ENCODE results near the gene ADORA1.

Gene ADORA1

DNA sequence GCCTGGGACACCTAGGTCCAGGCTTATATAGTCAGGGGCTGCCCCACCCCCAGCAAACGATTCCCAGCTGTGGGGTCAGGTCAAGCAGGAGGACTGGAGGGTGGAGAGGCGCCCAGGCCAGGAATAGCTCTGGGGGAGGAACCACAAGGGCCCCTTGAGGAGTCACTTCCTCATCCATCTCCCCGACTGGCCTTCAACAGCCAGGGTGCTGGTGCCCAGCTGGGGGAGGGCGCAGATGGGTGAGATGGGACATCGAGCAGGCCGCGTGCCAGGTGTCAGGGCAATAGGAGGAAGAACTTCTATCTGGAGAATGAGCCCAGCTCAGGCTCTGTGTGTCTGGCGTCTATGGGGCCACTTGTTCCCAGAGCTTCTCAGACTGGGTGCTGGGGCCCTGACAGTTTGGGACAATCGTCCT lies 48.3 kb downstream of the ADORA1 start:
- DNase-seq: no peak

DNA sequence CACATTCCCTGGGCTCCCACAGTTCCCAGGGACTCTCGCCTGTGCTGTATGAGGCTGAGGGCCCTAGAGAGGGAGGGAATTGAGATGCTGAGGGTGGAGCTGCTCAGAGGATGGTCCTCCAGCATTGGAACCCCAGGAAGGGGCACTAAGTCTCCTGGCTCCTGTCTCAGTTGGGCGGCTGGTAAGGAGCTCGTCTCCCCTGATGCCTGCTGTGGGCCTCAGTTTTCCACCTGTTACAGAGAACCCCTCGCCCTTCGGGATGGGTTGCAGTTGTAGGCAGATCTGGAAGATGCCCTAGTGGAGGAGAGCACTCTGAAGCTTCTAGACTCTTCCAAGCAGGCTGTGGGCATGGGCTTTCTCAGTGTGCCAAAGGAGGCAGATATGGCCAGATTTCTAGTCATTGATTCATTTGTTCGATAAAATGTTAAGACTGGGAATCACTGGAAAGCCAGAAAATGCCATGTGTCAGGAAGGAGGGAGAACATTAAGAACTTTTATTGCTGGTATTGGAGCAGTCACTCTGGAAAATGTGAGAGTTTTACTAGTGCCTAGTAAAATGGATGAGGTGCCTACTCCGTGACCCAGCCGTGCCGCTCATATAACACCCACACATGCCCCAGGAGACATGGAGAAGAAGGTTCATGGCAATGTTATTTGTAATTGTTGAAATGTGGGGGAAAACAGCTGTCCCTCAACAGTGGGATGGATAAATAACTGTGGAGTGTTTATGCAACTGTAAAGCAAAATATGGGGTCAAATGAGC lies 48.9 kb downstream of the ADORA1 start:
- DNase-seq: no peak

DNA sequence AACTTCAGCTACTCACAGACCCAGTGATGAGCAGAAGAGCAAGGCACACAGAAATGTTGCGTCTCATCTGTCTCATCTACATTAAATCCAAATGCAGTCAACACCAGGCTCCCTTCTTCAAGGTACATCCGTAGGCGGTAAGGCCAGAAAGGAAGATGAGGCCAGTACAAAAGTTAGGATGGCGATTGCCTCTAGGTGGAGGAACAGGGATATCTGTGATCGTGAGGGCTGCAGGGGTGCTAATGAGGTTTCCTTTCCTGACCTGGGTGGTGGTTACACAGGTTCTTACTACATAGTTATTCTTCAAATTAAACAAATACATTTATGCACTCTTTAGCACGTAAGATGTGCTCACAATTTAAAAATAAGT lies 49.5 kb downstream of the ADORA1 start:
- no peak for DNase-seq

DNA sequence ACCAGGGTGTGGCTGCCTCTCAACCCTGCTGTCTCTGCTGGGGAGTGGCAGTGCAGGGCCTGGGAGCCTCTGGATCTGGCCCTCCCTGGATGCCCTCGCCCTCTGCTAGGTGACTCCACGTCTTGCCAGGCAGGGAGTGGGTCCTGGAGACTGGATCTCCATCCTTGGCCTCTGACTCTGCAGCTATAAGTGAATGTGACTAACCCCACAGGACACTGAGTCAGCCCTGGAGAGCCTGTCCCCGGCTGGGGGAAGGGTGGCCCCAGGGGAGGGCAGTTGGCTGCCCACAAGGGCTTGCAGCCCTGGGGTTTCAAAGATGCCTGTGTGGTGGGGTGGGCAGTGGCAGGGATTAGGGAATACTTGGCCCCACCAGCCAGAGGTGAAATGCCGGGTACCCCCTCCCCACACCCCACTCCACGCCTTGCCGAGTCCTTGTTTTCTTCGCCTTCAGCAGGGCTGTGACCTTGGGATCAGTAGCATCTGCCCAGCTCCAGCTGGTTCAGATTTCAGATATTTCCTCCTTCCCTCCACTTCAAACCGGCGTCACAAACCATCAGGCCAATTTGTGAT lies 50.0 kb downstream of the ADORA1 start:
- peak; percentile 75 for DNase-seq

DNA sequence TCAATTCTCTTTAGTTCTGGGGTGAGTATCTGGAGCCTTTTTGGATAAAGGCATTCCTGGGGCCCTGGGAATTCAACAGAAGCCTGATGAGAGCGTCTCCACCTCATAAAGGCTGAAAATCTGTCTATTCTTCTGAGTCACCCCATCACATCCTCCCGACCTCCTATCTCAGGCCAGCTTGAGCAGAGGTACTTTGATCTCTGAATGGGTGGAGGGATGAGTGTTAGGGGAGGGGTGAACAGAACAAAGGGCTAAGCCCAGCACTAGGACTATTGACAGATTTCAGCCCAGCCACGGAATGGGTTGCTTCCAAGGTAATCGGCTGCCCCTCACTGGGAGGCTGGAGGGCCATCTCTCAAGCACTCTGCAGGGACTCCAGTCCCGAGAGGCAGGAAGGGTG lies 50.6 kb downstream of the ADORA1 start:
- peak; percentile 46 for DNase-seq

DNA sequence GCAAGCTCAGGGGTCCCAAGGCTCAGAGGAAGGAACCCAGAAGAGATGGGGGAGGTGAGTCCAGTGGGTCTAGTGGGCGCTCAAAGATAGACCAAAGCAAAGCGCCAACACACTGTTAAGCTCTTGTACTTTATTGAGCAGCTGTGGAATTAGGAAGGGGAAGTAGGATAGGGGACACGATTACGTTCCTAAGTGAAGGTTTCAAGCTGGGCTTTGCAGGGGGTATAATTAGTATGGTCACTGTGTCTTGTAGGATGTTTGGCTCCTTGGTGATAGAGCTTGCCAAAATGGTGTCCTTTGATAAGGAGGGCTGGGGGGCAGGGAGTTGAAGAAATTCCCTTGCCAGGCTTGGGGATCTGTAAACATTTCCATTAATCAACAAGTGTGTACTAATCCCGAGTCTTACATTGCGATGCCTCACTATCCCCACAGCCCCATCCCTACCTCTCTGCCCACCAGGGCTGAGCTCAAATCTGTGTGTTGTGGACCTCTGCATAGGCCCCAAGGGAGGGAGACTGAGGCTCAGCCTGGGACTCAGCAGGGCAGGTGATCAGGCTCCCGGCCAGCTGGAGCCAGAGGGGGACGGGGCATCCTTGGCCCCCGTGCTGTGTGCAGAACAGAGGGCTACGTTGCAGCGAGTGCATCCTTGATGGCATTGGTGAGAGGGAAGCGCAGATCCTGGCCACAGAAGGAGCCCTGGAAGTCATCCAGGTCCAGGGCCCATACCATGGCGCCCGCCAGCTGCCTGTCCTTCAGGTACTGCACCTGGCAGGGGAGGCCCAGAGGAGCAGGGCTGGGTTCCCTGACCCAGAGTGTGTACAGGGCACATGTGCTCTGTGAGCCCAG lies 51.5 kb downstream of the ADORA1 start:
- DNase-seq: no peak

DNA sequence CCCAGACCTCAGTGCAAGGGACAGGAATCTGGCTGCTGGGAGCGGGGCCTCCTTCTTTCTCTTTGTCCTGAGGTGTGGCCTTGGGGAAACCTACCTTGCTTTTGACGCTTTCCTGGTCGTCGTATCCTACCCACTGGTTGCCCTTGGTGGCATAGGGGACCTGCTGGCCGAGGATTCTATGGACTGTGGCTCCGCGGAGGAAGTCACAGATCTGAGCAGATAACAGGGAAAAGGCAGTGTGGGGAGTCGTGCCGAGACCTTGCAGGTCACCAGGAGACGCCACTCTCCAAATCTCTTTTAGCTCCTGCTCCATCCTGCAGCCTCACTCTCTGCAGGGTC lies 52.1 kb downstream of the ADORA1 start:
- DNase-seq: no peak

DNA sequence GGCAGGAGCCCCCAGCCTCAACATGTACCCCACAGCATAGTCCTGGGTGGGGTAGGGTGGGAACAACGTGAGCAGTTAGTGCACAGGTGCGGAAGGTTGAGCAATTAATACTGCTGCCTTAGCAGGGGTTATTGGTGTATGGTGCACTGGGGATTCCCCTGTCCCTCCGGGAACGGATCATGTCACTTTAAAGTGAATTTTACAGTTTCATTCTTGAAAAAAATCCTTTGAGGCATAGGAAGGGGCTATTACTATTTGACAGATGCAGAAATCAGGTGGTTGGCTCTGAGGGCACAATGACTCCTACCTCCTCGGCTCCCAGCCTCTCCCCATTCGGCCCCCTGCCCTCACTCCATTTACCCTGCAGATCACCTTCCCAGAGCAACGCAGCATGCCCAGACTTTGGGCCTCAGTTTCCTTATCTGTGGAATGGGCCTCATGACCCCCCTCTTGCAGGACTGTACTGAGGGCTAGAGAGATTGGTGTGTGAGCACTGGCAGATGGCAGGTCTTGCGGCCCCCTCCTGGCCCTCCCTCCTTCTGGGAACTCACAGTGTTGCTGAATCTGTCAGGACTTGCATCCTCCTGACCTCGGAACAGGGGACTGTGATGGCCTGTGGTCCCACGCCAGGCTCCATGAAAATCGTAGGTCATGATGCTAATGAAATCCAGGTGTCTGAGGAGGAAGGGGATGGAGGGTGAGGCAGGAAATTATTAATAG lies 53.2 kb downstream of the ADORA1 start:
- no peak for DNase-seq

DNA sequence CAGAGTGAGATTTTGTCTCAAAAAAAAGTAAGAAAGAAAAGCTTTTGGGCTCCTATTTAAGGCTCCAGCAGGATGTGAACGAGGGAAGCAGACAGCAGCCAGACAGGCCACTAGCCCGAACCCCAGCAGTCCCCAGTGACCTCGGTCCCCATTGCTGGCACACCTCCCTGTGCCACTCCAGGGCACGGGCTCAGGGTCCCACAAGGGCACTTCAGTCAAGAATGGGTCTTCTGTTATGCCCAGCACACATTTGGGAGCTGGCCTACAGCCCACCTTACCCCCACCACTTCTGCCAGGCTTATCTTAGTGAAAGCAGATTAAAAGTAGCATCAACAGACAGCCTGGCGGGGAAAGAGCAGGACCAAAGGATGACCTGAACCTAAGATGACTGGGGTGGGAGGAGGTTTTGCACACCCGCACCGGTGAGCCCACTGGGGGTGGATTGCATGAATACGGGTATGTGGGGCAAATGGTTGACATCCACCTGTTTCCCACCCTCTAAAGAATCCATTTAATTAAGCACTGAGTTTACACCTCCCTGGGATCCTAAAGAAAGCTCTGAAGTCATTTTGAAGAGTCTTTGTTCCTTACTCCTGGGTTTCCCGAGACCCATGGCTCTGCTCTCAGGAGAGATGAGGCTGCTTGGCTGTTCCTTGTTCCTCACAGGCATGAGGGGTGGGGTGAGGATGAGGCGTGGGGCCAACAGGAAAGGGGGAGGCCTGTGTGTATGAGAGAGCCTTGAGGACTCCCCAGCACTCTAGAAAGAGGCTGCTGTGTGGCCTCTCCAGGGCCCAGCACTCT lies 54.3 kb downstream of the ADORA1 start:
- no peak for DNase-seq

DNA sequence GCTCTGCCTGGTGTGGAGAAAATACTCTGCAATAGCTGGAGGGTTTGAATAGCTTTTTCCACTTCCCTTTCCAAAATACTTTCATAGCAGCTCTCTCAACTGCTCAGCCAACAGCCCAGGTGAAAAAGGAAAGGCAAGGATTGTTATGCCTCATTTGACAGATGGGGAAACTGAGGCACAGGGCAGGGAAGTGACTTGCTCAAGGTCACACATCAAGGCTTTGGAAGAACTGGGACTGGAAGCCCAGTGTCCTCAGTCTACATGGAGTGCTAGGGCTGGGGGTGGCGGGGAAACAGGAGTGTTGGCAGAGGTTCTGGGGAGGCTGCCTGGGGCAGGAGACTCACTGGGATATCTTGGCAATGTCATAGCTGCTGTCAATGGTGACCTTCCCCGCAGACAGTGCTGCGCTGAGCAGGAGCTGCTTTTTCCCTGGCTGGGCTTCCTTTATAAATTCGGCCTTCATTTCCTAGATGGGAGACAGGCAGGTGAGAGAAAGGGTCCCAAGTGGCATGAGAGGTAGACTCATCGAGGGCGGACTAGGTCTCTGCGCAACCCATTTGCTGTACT lies 54.9 kb downstream of the ADORA1 start:
- DNase-seq: no peak

DNA sequence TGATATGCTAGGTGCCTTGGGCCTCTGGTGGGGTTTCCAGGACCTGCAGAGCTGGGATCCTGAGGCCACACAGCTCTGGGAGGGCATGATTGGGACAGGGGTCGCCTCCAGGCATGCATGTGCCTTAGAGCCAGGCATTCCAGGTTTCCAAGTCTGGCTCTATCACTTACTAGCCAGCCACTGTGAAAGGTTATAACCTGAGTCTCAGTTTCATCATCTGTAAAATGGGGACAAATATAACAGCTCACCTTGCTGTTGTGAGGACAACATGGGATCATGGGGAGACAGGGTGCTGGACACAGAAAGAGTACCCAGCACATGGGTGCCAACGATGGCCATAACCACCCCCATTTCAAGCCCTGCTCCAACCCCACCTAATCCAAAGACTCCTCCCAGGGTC lies 56.3 kb downstream of the ADORA1 start:
- DNase-seq: no peak

DNA sequence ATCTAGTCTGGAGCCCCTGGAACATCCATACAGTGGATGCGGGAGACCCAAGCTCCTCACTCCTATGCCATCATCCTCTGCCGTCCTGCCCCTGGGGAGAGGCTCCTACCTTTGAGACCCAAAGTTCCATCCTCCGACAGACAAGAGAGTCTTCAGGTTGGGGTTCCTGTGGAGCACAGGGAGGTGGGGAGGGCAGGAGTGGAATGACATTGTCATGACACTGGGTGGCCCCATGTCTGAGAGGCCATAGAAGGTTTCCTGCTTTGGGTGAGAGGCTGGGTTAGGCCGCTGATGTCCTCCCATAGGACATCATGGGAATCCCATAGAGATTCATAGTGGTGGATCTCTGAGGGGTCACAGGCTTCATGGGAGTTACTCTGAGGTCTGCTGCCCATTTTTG lies 56.9 kb downstream of the ADORA1 start:
- DNase-seq: no peak

DNA sequence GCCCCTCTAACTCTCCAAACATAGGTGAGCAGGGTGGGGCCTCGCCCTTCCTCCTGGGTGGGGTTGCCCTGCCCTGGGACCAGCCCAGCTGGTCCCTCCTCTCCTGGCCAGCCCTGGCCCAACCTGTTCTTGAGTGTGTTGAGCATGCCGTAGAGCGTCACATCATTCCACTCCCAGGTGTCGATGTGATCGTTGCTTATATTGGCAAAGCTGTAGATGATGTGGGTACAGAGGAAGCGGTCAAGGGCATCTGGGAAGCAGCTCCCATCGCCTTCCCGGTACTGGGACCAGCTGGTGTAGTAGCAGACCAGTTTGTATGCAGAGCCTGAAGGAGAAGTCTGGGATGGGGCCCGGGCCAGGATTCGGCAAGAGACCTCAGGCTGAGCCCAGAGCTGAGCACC lies 57.5 kb downstream of the ADORA1 start:
- DNase-seq: no peak

DNA sequence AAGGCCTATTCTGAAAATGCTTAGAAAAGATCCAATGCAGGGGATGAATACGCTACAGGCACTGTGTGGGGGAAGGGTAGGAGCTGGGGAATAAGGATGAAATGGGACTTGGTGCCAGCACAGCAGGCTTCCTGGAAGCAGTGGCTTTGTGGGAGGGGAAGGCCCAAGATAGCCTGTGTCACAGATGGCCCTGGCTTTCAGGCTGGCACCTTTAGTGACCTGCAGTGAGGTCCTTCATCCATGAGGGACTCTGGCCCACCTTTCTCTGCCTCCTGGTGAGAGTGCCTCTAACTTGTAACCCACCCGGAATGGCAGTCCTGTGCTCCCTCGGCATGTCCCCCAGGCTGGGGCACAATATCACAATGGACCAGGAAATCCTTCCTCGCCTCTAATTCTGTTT lies 58.1 kb downstream of the ADORA1 start:
- DNase-seq: no peak

DNA sequence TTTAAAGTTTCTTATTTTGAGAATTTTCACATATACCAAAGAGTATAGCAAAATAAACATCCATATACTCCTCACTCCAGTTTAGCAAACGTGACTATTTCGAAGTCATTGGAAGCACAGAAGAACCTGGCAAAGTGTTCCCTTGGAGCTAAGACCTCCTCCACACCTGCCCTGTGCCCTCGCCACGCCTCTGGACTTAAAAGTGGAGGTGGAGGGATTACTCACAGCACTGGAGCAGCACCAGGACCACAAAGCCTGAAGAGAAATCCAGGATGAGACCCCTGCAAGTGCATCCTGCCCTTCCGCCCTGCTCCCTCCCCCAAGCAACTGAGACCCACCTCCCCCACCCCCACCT lies 58.5 kb downstream of the ADORA1 start:
- no peak for DNase-seq

DNA sequence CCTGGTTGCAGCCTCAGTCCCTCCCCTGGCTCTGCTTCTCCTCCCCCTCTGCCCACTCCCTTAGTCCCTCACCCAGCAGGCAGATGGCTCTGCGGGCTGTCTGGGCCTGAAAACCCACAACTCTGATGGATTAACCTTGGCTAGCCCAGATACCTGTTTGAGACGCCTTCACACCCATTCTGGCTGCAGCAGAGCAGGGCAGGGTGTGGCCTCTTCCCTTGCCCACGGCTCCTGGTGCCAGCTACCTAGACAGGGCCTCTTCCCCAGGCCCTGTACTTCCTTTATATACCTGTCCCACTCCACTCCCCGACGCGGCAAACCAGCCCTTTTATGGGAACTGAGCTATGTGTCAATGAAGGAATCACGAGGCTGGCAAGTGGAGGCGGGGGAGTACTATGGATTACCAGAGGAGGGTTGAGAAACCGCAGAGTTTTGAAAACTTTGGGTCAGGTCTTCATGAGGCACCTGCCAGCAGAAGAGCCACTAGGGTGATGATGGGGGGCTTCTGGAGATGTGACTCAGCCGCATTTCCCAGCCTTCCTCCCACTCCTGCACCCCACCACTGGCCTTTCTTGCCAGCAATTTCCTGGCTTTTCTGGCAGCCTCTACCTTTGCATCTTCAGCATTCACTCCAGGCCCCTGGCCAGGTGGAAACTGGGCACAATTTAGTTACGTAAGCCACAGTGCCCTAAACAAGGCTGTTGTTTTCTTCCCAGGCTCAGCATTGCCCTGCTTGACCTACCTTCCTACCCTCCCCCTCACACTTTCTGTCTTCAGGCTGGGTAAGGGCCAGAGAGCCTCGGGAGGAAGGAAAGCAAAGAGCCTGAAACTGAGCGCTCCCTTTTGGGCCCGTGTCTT lies 59.1 kb downstream of the ADORA1 start, which contains the start of gene CHI3L1:
Gene CHI3L1 (minus strand): TSS at position 259 of the 858 bp plus-strand sequence. CDS start 81 bp downstream, at position 178.
- no peak for DNase-seq

DNA sequence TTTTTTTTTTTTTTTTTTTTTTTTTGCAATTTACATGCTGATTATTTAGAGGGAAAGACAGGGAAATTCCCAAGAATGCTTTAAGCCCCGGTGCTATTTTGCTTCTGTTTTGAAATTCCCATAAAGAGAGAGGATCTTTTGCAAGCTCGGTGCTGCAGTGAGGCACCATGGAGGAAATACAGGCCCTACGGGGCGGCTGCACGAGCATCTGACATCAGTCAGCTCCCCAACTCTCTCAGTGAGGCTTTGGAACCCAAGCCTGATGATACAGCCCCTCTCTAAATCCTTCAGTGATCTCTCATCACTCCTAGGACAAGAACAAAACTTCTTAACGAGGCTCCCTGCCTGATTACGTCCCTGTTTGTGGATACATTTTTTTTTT lies 59.8 kb downstream of the ADORA1 start:
- DNase-seq: no peak

DNA sequence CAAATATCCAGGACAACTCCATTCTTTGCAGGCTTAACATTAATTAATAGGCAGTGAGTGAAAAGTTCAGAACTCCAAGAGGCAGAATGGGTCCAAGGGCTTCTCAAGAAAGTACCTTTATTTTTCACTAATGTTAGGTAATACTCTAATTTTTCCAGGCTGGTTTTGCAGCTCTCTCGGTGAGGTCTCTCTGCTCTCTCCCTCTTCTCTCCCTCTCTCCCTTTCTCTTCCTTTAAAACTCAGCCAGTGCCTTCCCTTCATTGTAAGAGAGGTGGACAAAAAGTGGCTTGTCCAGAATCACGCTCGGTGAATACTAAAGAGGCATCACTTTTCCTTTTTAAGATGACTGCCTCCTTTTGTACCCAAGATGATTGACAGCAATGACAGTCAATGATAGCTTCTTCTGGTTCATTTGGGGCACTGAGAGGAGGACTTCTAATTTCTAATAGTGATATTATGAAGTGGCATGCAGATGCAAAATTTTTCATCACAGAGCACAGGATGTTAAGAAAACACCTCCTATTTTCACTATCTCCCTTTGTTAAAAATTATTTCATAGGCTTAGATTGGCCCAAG lies 60.3 kb downstream of the ADORA1 start:
- no peak for DNase-seq

DNA sequence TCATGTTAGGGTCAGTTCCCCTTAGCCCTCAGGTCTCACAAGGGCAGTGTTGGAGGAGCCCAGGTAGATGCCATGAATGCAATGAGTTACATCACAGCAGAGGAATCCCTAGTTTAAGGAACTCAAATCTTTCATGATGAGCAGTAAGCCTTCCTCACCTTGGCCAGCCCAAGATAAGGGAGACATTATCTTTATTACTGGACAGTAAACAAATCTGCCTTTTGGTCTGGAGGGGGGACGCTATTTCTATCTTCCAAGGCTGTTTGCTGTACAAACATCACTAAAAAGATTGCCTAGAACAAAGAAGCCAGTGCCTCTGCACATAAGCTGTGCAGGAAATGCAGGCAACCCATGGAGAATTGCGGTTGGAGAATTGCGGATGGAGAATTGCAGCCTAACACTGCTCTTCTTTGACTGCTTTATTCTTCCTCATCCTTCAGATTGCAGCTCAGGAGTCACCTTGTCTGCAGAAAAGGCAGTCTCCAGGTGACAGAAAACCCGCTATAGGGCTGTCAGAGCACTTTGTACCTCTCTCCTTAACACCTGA lies 61.2 kb downstream of the ADORA1 start:
- DNase-seq: no peak

DNA sequence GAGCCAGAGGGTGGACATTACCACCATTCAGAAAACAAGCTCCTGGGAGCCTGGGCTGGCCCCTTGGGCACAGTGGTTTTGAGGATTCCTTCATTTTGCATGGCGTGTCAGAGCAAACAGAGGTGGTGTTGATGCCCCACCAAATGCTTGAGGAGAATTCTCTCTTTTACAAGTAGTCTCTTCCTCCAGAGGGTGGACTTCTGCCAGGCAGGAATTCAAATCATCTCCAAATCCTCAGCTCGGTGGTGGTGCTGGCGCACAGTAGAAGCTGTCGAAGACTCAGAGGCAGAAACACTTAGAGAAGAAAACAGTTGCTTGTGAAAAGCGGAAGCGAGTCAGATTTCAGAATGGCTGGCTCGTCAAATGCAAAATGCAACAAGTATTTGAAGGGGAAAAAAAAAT lies 62.4 kb downstream of the ADORA1 start:
- DNase-seq: no peak

DNA sequence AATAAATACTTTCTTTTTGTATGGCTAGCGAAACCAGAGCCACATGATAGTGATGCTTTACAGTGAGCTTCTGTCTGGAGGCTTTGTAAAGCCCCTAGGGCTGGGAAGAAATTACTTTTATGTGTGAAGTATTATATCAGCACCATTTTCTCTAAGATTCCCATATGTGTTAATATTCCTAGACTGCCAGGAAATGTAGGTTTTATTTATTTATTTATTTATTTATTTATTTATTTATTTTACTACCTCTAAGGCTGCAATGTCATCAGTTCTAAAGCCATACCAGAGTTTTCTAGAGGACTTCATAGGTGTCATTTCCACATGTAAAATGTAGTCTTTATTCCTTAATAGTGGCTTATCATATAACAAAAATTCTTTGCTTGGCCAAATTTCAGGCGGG lies 63.4 kb downstream of the ADORA1 start:
- no peak for DNase-seq

All from EL (cell line).